GM21825 (cell line): ENCODE data around the gene RAB28.

Experiments
- ATAC-seq: cut with Tn5 transposase; IDR thresholded peaks from one replicate; pipeline ENCODE4 v1.9.1; 2021; ENCODE audit warnings: mild to moderate bottlenecking, moderate library complexity; ENCODE audit not compliant: unreplicated experiment

Gene RAB28

DNA sequence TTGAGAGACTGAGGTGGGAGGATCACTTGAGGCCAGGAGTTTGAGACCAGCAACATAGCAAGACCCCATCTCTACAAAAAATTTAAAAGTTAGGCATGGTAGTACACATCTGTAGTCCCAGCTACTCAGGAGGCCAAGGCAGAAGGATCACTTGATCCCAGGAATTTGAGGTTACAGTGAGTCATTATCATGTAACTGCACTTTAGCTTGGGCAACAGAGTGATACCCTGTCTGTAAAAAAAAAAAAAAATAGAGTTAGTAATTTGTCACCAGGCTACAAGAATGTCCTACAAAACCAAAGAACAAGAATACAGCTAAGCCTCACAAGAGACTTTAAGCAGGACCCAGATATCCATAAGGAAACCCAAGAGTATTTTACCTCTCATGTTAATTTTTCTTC is 27.0 kb upstream of the RAB28 start:
- no peak for ATAC-seq

DNA sequence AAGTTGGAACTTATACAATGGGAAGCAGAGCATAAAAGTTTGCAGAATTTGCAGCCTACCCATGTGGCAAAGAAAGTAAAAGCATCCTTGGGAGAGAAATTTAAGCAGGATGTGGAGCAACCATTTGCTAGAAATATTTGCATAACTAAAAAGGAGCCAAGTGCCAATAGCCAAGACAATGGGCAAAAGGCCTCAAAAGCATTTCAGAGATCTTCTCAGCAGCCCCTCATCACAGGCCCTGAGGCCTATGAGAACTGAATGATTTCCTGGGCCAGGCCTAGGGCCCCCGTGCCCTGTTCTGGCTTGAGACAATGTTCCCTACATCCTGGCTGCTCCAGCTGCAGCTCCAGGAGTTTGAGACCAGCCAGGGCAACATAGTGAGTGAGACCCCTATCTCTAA is 25.3 kb upstream of the RAB28 start:
- no peak for ATAC-seq

DNA sequence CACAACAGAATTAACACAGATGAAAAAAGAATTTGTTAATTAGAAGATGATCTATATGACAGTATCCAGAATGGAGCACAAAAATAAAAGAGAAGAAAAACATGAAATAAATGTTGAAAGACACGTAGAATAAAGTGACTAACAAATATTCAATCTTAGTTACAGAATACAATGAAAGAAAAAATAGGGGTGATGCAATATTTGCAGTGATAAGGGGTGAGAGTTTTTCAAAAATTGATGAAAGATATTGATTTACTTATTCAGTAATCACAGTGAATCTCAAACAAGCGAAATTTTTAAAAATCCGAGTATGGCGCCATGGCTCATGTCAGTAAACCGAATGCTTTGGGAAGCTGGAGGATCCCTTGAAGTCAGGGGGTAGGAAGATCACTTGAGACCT is 20.2 kb upstream of the RAB28 start:
- ATAC-seq = no peak

GRCh38 chr4:13498469-13498868 is 14.3 kb upstream of the RAB28 start:
- ATAC-seq = no peak

DNA sequence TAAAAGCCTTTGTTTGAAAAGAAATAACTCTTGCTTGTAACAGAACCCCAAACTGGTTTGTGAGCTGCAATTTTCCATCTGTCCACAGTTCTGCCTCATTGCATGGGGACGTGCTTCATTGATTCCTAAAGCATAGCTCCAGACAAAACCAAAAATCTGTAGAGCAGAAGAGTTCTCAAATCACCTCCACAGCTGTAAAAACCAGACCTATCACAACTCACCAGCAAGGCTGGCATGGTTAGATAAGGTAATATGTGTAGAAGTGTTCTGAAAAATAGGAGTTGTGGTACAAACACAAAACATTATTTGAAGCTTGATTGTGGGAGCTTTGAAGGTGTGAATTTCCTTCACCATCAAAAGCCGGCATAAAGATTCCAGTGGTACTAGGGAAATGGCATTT is 12.5 kb upstream of the RAB28 start:
- ATAC-seq = no peak

DNA sequence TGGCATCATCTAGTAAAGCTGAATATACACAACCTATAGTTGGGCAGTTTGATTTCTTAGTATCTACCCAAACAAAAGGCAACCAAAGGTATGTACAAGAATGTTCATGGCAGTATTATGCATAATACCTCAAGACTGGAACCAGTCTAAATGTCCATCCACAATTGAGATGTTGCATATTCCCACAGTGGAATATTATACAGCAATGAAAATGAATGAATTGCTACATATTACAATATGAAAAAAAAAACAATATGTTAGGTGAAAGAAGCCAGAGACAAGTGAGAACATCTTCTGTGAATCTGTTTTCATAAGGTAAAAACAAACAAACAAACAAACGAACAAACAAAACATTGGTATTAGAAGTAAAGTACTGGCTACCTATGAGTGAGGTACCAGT is 11.6 kb upstream of the RAB28 start:
- no peak for ATAC-seq

DNA sequence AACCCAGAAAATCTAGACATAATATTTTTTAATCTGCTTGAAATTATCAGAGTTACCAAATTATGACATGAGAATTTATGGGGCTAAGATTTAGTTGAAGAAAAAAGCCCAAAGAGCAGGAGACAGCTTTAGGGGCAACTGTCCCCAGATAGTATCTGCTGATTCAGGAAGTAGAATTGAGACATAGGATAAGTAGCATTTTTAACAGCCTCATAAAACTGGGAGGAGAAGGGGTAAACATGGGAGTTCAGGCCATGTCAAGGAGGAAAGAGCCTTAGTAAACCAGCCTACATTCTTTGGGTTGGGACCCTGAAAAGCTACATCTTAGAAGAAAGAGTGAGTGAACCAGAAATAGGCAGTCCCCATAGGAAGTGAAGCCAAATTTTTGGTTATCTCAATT is 9.7 kb upstream of the RAB28 start:
- no peak for ATAC-seq

DNA sequence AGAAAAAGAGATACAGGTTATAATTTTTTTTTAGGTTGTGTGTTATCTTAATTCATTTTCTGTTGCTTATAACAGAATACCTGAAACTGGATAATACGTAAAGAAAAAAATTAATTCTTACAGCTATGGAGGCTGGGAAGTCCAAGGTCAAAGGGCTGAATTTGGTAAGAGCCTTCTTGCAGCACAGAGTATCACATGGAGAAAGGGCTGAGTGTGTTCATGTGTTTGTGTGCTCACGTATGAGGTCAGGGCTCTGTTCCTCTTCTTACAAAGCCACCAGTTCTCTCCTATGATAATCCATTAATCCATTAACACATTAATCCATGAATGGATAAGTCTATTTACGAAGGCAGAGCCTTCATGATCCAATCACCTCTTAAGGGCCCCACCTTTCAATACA is 8.6 kb upstream of the RAB28 start:
- no peak for ATAC-seq

GRCh38 chr4:13484749-13485221 is 645 bp upstream of the RAB28 start:
- peak; percentile 29 for ATAC-seq

- peak; percentile 15 for ATAC-seq
These were observed 395 bp downstream of the RAB28 start for GRCh38 chr4:13483768-13484121.

DNA sequence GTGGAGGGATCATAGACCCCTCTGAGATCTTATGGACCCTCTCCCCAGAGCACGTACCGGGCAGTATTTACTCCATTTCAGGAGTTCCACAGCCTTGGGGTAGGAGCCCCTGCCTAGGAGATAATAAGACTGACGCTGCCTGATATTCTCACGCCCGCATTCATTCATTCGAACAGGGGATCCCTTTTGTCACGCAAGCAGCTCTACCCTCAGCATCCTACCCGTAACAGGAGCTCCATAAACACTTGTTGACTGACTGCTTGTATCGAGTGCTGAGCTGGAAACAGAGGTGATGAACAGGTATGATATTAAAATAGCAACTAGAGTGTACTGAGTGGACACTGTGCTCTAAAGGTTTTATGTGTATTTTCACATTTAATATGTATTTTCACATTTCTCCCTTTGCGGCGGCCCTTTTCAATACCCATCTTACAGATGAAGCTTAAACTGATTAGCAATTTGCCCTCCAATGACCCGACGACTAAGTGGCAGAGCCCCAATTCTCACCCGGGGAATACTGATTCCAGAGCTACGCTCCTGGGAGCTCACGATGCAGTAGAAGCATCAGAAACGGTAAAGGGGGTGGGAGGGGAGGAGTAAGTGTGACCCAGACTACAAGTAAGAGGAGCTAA is 888 bp downstream of the RAB28 start:
- peak; percentile 2 for ATAC-seq

DNA sequence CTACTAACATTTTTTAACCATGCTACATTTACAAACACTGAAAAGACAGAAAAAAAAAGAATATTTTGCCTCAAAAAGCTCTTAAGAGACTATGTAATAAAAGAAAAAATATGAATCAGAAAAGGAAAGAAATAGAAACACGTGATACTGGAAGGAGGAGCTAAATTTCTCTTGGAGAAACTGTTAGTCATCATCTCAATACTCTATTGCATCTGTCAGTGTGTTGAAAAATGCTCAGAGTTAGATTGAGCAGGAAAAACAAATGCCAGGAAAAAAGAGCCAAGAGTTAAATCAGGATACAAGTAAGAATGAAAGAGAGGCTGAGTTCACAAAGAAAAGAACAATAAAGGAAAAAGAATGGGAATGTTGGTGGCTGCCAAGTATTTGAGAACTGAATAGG is 2.6 kb downstream of the RAB28 start:
- no peak for ATAC-seq

- ATAC-seq = no peak
These were observed 5.4 kb downstream of the RAB28 start for GRCh38 chr4:13478707-13479106.

- no peak for ATAC-seq
These were observed 6.0 kb downstream of the RAB28 start for GRCh38 chr4:13478131-13478530.

GRCh38 chr4:13476915-13477314 is 7.2 kb downstream of the RAB28 start:
- ATAC-seq = no peak

DNA sequence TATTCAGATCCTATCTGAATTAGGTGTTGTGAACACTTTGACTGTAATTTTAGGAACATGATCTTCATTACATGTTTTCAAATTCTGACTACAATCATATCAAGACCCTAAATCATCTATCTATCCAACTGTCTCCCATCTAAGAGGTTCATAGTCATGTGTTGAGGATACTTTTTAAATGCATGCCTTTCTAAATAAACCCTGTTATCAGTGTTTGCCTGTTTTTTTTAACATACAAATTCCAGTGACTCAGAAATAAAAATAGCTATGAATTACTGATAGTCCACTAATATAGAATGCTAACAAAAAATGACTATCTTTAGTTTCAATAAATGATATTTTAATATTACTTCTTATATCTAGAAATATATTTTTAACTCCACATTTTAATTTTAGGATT is 8.0 kb downstream of the RAB28 start:
- no peak for ATAC-seq

DNA sequence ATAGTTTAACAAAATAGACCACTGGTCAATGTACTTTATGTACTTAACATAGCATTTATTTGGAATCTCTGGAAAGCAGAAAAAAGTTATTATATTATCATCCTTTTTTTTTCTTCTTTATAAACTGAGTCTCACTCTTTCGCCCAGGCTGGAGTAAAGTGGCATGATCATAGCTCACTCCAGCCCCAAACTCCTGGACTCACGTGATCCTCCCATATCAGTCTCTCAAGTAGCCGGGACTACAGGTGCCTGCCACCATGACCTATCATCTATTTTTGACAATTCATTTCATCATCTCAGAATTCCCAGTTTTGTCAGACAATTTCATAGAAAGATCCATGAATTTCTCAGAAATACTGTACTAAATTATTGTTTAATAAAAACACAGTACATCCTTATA is 12.7 kb downstream of the RAB28 start:
- ATAC-seq = no peak

GRCh38 chr4:13470379-13470778 is 13.8 kb downstream of the RAB28 start:
- peak; percentile 58 for ATAC-seq

- ATAC-seq = no peak
These were observed 19.2 kb downstream of the RAB28 start for GRCh38 chr4:13464973-13465372.

DNA sequence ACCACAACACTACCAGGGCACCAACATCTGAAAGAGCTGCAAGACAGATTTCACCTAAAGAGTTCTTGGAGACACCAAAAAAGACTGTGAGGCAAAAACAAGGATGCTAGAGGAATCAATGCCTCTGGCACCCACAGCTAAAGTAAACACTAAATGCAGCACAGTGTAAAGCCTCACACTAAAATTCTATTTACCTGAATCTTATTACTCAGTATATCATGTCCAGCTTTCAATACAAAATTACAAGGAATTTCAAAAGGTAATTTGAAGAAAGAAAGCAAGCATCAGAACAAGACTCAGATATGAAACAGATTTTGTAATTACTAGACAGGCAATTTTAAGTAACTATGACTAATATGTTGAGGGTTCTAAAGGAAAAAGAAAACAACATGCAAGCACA is 19.6 kb downstream of the RAB28 start:
- no peak for ATAC-seq

- no peak for ATAC-seq
These were observed 22.8 kb downstream of the RAB28 start for GRCh38 chr4:13461191-13461905.

DNA sequence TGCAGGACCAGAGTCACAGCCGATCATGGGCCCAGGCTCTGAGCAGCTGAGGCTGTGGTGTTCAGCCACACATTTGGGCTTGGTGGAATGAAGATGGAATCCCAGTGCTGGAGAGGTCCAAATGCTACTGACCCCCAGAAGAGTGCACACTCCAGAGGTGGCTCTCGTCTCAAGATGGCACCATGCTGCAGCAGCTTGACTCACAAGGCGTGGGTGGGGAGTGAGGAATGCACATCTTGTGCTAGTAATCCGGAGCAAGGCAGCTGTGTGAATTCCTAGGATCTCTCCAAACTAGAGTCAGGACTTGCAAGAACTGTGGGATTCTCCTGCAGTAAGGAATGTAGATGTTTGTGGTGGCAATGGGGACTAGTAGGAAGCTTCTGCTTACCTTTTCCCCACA is 28.7 kb downstream of the RAB28 start:
- ATAC-seq = no peak

- ATAC-seq = no peak
These were observed 29.4 kb downstream of the RAB28 start for GRCh38 chr4:13454786-13455185.
